SK-N-MC (cell line): ENCODE data around the gene NCOA6.
A peak's percentile ranks its signal among the peaks of the same experiment; 100 is the strongest.

Experiments used
- DNase-seq: peaks from one replicate; pipeline ENCODE4 v3.0.0-alpha.2; 2011; ENCODE audit warnings: low read depth, low spot score
- H3K27ac ChIP-seq: fragments of 200-600 bp; sonication (generic); 2 replicates; pipeline ENCODE4 v1.5.1; 2016; ENCODE audit warnings: mixed run types
- H3K36me3 ChIP-seq: fragments of 200-600 bp; sonication (generic); 2 replicates; pipeline ENCODE4 v1.6.1; 2017; ENCODE audit warnings: antibody characterized with exemption, low read length, mixed read lengths; ENCODE audit not compliant: insufficient read depth
- H3K4me3 ChIP-seq: fragments of 200-600 bp; sonication (generic); 2 replicates; pipeline ENCODE4 v1.5.1; 2016
- H3K9ac ChIP-seq: fragments of 200-600 bp; sonication (generic); 2 replicates; pipeline ENCODE4 v1.8.0; 2017; ENCODE audit warnings: mixed run types, mixed read lengths; ENCODE audit not compliant: insufficient read length
- H3K9me3 ChIP-seq: fragments of 200-600 bp; sonication (generic); 2 replicates; pipeline ENCODE4 v1.6.1; 2017; ENCODE audit warnings: low read depth, mild to moderate bottlenecking, antibody characterized with exemption, low read length, moderate library complexity, mixed read lengths
- EZH2 ChIP-seq: fragments of 200-600 bp; sonication (generic); IDR thresholded peaks from one replicate; pipeline ENCODE4 v1.6.1; 2017; ENCODE audit warnings: antibody characterized with exemption
- FOXP2 ChIP-seq: optimal IDR thresholded peaks from 2 replicates; pipeline ENCODE3; 2011; ENCODE audit warnings: mild to moderate bottlenecking, moderate library complexity; ENCODE audit not compliant: insufficient read depth; ENCODE audit errors: extremely low read length, control extremely low read depth
- POLR2AphosphoS5 ChIP-seq: IDR thresholded peaks from 2 replicates; pipeline ENCODE4 v1.6.1; 2012; ENCODE audit warnings: mild to moderate bottlenecking, low read depth, low read length, borderline replicate concordance

NCOA6 gene

DNA sequence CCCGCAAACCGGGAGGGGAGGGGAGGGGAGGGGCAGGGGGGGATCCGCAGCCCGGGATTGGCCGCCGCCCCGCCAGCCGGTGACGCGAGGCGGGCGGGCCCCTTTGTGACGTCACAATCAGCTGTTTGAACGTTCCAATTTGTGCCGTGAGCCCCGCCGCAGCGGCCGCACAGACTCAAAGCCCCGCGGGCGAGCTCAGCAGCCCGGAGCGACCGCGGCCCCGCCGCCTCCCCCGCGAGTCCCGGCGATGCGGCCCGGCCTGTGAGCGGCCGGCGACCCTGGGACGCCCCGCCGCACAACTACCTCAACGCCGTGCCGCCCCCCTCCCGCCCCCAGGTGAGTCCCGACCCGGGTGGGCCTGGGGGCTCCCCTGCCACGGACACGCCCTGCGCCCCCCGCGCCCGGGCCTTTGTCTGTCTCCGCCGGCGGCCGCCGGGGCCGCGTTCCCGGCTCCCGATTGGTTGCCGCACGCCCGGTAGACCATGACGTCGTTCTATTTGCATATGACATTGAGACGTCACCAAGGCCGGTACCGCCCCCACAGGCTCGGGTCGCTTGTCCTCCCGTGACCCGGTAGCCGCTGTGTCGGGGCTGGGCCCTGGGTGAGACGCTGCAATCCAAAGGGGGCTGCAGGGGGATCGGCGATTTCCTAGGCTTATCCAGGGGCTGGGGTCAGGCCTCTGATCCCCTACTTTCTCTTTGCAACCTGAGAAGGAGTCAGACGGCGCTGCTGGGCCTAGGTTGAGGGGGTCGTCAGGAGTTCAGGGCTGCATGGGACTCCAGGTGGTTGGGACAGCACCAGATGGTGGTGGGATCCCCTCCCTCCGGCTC, 121.1 kb downstream of the NCOA6 start, which contains the start of gene TP53INP2:
Gene TP53INP2 (plus strand): TSS at position 168 of the 831 bp plus-strand sequence. CDS start 4,396 bp downstream, outside the sequence.
- TF ChIP-seq EZH2 (no peak), FOXP2 (no peak), POLR2AphosphoS5 (no peak)
- no peak for DNase-seq
- Histone ChIP-seq H3K4me3 (peak within 1 kb of the TSS; percentile 87), H3K9me3 (no peaks in the 10 kb centered on the region), H3K9ac (peak within 1 kb of the TSS; percentile 87), H3K36me3 (no peaks in the 10 kb centered on the region), H3K27ac (peak within 1 kb of the TSS; percentile 80)

DNA sequence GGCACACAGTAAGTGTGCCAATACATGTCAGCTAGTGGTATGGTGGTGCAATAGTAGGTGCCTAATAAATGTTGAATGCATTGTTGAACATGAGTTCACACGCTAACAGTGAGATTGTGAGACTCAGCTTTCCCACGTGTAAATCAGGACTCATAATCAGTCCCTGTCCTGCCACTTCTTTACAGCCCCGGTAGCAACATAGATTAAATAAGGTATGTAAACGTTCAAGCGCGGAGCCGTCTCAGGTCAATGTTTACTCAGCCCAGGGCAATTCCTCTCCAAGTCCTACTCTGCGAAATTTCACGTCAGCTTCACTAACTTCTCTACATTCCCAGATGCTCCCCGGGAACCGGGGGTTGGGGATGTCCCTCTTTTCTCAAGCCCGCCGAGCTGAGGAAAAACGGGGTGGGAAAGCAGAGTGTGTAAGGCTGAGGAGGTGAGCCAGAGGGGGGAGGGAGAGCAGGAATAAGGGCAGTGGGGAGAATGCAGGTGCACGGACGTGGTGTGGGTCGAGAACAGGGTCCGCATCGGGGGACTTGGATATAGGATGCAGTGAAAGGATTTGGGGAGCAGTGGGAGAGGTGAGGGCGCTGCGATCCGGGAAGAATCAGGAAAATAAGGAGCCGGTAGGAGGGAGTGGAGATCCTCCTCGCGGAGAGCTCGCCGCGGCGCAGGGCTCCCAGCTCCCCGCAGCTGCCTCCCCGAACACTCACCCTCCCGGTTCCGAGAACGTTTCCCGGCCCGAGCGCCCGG, 121.9 kb downstream of the NCOA6 start:
- TF ChIP-seq FOXP2 = no peak
- no peak for TF ChIP-seq POLR2AphosphoS5
- Histone ChIP-seq H3K36me3 (no peaks in the 10 kb centered on the region), H3K9me3 (no peaks in the 10 kb centered on the region), H3K9ac (peak overlapping the region; percentile 87), H3K27ac (no peak overlapping the region), H3K4me3 (peak overlapping the region; percentile 87)
- DNase-seq = no peak

DNA sequence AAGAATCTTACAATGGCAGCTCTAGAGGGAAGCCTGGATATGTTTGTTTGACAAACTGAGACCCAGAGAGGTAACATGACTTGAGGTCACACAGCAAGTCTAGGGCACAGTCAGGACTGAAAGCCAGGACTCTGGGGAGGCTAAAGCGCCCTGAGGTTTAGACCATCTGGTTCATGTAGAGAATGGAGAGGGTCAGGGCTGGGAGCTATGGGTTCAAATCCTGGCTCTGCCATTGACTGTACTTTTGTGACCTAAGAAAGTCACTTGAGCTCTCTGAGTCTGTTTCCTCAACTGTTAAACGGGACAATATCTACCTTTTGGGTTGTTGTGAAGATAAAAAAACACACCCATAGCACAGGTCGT, 122.4 kb downstream of the NCOA6 start:
- TF ChIP-seq FOXP2 (no peak), EZH2 (no peak), POLR2AphosphoS5 (no peak)
- no peak overlapping the region for H3K27ac ChIP-seq
- H3K4me3 ChIP-seq = peak overlapping the region; percentile 87
- no peaks in the 10 kb centered on the region for H3K36me3 ChIP-seq
- peak overlapping the region; percentile 87 for H3K9ac ChIP-seq
- no peak for DNase-seq
- H3K9me3 ChIP-seq = no peaks in the 10 kb centered on the region

DNA sequence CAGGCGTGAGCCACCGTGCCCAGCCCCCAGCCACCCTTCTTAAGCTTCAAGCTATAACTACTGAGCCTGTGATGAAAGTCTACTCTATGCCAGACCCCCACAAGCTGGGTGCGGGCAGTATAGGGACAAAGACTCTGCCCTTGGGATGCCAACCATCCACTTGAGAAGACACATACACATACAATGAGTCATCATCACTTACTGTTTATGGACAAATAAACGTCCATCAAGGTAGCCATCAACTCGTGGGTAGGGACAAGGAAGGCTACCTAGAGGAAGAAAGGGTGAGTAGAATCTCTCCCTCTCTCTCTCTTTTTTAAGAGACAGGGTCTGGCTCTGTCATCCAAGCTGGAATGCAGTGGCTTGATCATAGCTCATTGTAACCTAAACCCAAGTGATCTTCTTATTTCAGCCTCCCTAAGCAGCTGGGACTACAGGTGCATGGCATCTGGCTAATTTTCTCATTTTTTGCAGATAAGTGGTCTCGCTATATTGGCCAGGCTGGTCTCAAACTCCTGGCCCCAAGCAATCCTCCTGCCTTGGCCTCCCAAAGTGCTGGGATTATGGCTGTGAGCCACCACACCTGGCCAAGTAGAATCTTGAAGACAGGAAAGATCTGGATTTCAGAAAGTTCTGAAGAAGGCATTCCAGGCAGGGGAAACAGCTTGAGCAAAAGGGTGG, 123.9 kb downstream of the NCOA6 start:
- H3K27ac ChIP-seq = no peak overlapping the region
- no peak overlapping the region for H3K9ac ChIP-seq
- DNase-seq = no peak
- TF ChIP-seq POLR2AphosphoS5 = no peak
- no peak for TF ChIP-seq FOXP2
- no peak for TF ChIP-seq EZH2
- H3K4me3 ChIP-seq = no peak overlapping the region
- no peaks in the 10 kb centered on the region for H3K36me3 ChIP-seq
- no peaks in the 10 kb centered on the region for H3K9me3 ChIP-seq

DNA sequence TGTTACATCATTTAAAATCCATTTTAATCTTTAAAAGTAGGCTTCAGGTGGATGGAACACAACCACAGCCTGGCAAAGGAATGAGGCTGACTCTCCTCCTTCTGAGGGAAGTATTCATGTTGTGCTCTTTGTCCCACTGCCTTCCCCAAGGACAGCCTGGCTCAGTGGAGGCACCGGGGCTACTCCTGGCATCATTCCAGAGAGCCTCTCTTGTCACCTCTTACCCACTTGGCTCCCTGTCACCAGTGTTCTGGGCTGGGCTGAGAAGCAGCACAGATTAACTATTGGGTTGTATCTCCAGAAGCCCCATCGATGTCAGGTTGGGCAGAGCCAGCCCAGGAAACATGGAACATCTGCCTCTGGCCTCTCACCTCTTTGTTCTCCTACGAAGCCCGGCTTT, 132.0 kb downstream of the NCOA6 start:
- H3K27ac ChIP-seq = no peak overlapping the region
- H3K9me3 ChIP-seq = no peaks in the 10 kb centered on the region
- no peak overlapping the region for H3K4me3 ChIP-seq

DNA sequence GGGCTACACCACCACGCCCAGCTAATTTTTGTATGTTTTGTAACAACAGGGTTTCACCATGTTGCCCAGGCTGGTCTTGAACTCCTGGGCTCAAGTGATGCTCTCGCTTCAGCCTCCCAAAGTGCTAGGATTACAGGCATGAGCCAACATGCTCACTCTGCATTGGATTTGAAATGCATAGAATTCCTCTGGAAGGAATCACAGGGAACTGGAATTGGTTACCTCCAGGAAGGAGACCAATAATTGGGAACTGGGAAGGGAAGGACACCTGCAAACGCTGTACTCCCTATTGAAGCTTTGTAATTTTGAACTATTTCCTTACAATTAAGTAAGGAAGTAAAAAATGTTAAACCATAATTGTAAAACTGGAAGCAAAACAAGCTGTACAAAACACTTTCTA, 133.6 kb downstream of the NCOA6 start:
- Histone ChIP-seq H3K9ac (no peak overlapping the region), H3K9me3 (no peaks in the 10 kb centered on the region), H3K27ac (no peak overlapping the region), H3K36me3 (no peaks in the 10 kb centered on the region), H3K4me3 (no peak overlapping the region)
- no peak for TF ChIP-seq POLR2AphosphoS5
- TF ChIP-seq EZH2 = no peak
- TF ChIP-seq FOXP2 = no peak
- DNase-seq = no peak

More for the DNA sequence above, 132.0 kb downstream of the NCOA6 start:
- H3K36me3 ChIP-seq = no peaks in the 10 kb centered on the region
- no peak for DNase-seq
- H3K9ac ChIP-seq = no peak overlapping the region
- TF ChIP-seq POLR2AphosphoS5 = no peak
- no peak for TF ChIP-seq EZH2
- TF ChIP-seq FOXP2 = no peak

DNA sequence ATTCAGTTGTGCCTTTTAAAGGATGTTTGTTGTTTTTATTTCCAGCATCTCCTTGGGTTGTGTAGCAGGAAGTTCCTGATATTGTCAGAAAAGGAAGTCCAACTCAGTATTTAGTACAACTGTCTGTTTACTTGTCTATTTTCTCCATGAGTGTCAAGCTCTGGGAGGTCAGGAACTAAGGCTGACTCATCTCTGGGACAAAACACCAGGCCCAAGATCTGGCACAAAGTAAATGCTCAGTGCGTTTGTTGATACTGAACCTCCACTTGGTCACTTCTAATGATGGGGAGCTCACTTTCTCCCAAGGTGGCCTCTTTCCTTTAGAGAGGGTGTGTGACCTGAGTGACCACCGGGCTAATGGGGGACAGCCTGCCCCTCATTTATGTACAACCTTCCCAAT, 136.0 kb downstream of the NCOA6 start:
- H3K9ac ChIP-seq = no peak overlapping the region
- TF ChIP-seq EZH2 (no peak), POLR2AphosphoS5 (no peak), FOXP2 (no peak)
- H3K27ac ChIP-seq = no peak overlapping the region
- H3K36me3 ChIP-seq = no peaks in the 10 kb centered on the region
- no peak for DNase-seq
- H3K4me3 ChIP-seq = no peak overlapping the region
- H3K9me3 ChIP-seq = no peaks in the 10 kb centered on the region

DNA sequence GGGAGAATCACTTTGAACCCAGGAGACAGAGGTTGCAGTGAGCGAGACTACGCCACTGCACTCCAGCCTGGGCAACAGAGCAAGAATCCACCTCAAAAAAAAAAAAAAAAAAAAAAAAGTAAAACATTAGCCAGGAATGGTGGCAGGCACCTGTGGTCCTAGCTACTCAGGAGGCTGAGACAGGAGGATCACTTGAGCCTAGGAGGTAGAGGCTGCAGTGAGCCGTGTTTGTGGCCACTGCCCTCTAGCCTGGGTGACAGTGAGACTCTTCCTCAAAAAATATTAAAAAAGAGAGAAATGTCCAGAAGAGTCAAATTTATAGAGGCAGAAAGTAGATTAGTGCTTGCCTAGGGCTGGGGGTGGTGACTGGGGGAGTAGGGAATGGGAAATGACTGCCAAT, 141.8 kb downstream of the NCOA6 start:
- DNase-seq = no peak
- Histone ChIP-seq H3K9me3 (no peaks in the 10 kb centered on the region), H3K9ac (no peak overlapping the region), H3K4me3 (no peak overlapping the region), H3K36me3 (no peaks in the 10 kb centered on the region), H3K27ac (no peak overlapping the region)
- TF ChIP-seq FOXP2 (no peak), POLR2AphosphoS5 (no peak), EZH2 (no peak)
